SHP77 treated with DMSO at 0.1 percent for 48 hours (cell line): ENCODE results near the gene SSUH2.
"Not testable (repeated sequence)": the region's sequence is repeated elsewhere in the genome, so short reads cannot be mapped to it uniquely, and the experiment has no call there.

Experiments
- DNase-seq: peaks from one replicate; lab custom pipeline; 2025; lab: John Stamatoyannopoulos, UW

Gene SSUH2

DNA sequence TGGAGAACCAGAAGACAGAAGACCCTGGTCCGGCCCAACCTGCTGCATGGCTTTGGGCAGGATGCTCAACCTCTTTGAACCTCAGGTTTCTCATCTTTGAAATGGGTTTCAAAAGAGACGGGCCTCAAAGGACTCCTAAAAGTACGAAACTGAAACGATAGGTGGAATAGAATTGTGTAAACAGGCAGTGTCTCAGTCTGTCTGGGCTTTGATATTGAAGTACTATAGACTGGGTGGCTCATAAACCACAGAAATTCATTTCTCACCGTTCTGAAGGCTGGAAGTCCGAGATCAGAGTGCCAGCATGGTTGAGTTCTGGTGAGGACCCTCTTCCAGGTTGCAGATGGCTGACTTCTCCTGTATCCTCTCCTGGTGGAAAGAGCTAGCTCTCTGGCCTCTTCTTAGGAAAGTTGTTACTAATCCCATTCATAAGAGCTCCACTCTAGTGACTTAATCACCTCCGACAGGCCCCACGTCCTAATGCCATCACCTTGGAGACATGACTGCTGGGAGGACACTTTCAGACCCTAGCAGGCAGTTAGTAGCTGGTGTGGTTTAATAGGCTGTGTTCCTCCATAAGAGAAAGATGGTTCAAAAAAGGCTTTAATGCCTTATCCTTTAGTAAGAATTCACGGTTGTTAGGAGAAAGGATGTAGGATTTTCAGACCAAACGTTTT is 35.7 kb downstream of the SSUH2 start:
- DNase-seq: no peak

GRCh38 chr3:8608041-8608790 is 36.4 kb downstream of the SSUH2 start:
- no peak for DNase-seq

- no peak for DNase-seq
These were observed 37.2 kb downstream of the SSUH2 start for GRCh38 chr3:8607234-8608040.

- no peak for DNase-seq
These were observed 37.8 kb downstream of the SSUH2 start for GRCh38 chr3:8606701-8607231.

- DNase-seq: no peak
These were observed 39.6 kb downstream of the SSUH2 start for GRCh38 chr3:8604988-8605387.

- no peak for DNase-seq
These were observed 40.6 kb downstream of the SSUH2 start for GRCh38 chr3:8604006-8604405.

GRCh38 chr3:8603115-8603710 is 41.4 kb downstream of the SSUH2 start:
- DNase-seq: no peak

GRCh38 chr3:8600457-8600856 is 44.1 kb downstream of the SSUH2 start:
- DNase-seq: no peak

GRCh38 chr3:8599146-8599545 is 45.5 kb downstream of the SSUH2 start:
- DNase-seq: no peak

- DNase-seq: no peak
These were observed 47.3 kb downstream of the SSUH2 start for GRCh38 chr3:8597219-8597853.

DNA sequence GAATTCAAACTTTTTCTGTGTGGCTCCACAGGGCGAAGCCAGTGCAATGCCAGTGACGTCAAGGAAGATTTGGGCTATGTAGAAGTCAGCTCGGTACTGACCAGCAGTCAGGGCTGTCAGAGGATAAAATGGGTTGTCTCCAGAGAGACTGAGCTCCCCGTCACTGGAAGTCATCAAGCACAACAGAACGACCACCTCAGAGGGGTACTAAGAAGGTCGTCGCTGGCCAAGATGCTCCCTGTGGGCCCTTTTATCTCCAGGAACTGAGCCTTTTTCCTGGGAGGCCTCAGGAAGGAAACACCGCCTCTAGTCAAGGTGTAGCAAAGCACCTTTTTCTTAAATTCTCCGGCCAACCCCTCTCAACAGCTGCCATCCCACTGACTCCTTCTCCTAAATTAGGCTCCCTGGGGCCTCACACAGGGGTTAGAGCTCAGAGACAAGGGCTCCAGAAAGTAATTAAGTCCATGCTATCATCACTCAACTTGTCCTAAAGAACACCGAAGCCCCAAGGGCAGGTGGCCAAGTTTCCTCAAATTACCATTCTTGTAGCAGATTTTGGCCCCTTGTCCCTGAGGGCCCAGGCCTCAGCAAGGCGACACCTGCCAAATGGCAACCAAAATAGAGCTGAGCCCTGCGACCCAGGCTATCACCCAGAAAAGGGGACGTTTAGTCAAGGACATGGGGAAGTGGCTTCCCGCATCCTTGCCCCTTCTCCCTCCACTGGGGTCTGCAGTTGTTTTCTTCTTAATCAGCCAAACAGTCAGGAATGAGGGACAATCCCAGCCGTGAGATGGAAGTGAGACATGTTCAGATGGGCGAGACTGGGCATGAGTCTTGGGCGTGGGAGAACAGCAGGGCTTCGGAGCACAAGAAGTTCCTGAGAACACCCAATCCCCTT is 48.0 kb downstream of the SSUH2 start:
- no peak for DNase-seq

- DNase-seq: no peak
These were observed 48.9 kb downstream of the SSUH2 start for GRCh38 chr3:8595695-8596115.

DNA sequence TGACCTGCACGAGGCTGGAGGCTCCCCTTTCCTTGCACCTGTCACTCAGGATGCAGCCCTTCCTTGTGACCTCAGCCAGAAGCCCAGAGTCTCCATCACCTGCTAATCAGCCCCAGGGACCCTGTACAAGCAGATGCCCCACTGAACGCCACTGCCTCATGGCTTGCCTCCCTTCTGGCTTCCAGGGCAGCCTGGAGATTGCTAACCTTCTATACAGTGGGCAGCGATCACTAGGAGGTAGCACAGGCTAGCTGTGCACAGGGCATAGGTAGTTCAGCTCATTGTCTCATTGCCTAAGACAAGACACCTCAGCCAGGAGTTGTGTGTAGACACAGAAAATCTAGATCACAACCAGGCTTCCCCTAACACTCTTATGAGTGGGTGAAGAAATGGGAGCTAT is 49.3 kb downstream of the SSUH2 start:
- DNase-seq: no peak

DNA sequence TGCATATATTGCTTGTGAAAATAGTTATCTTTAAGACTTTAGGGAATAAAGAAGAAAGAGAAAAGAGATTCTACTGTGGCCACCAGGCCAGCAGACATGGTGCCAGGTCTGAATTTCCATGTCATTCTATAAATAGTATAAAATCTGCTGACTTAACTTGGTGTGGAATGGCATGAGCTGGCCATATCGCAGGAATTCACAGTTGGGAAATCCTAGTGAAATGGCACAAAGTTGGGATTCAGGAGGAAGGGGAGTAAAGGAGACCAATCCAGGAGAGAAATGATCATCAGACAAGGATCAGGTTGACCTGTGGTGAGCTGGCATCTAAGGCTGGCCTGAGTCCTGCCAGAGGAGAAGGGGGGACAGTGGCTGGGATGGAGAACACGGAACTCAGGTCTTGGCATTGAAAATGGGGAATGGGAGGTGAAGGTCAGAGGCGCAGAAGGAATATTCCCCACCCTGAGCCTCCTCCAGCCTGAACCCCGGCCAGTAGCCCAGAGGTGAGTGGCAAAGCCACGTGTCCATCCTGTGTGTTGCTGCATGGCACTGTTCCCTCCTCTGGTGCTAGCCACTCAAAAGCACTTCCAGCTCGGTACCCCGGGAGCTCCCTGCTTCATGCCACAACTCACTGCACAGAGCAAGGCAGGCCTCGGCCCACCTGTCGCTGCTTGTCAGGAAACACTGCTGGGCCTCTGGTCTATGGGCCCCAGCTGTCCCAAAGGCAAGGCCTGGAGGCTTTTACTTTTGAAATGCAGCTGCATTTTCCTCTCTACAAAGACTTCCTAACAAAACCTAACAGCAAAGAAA is 51.4 kb downstream of the SSUH2 start:
- no peak for DNase-seq

- DNase-seq: no peak
These were observed 54.6 kb downstream of the SSUH2 start for GRCh38 chr3:8589880-8590556.

- no peak for DNase-seq
These were observed 59.9 kb downstream of the SSUH2 start for GRCh38 chr3:8584661-8585060.

DNA sequence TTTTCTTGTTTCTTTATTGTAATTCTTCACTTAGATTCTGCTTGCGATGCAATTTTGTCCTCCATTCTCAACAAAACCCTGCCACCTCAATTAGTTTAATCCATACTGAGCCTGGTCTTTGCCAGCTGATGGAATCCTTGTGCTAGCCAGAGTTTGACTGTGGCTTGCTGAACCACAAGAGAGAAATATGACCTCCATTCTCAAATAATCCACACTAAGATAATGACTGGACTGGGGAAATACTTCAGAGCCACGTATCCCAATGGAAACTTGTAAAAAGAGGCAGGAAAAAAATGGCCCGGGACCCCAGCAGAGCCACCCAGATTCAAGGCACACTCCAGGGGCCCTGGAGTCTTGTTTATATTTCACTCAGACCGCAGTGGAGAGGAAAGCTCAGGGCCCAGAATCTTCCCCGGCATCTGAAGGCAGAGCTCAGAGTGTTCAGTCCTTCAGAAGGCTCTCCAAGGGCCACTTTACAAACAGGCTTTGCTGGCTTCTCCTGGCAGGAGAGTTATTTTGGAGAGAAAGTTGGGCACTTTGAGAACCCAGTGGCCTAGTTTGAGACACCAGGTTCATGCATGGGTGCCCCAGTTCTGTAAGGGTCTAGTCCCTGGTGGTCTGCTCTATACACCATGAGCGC is 62.7 kb downstream of the SSUH2 start:
- DNase-seq: no peak

DNA sequence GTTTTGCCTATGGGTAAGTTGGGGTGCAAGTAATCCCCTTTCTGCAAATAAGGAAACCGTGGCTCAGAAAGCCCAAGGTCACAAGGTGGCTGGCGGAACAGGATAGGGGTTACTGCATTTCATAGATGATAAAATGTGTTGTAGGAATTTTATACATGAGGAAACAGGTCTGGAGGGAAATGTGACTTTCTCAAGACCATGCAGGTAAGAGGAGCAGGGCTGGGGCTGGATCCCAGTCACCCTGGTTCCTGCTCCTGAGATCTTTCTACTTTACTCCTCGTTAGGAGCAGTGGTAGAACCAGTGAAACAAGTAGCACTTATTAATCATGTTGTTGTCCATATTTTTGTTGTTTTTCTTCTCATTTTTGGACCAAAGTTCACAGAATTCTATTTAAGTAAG is 63.2 kb downstream of the SSUH2 start:
- no peak for DNase-seq

- not testable (repeated sequence) for DNase-seq
These were observed 64.2 kb downstream of the SSUH2 start for GRCh38 chr3:8580434-8580833.
